Peyer's patch (tissue), 4 donors: Measurements from ENCODE around the gene UTRN.

Source experiments
- POLR2A ChIP-seq, 2 donors: fragments of 450-650 bp; IDR thresholded peaks; one replicate each; pipeline ENCODE4 v1.5.1; 2017; ENCODE audit warnings: antibody characterized with exemption in 2 of 2, mild to moderate bottlenecking in 2 of 2, moderate library complexity in 2 of 2
- TF ChIP-seq, protein P1 (sequence below), 6 experiments: fragments of 450-650 bp in 4 of 6; fragments of 200-600 bp in 2 of 6; sonication (generic) in 1 of 6; IDR thresholded peaks; one replicate each; pipeline ENCODE4 v1.5.1; 2017 to 2019; ENCODE audit warnings: antibody characterized with exemption in 6 of 6, mild to moderate bottlenecking in 3 of 6, moderate library complexity in 1 of 6

- TF ChIP-seq, protein P1, sequence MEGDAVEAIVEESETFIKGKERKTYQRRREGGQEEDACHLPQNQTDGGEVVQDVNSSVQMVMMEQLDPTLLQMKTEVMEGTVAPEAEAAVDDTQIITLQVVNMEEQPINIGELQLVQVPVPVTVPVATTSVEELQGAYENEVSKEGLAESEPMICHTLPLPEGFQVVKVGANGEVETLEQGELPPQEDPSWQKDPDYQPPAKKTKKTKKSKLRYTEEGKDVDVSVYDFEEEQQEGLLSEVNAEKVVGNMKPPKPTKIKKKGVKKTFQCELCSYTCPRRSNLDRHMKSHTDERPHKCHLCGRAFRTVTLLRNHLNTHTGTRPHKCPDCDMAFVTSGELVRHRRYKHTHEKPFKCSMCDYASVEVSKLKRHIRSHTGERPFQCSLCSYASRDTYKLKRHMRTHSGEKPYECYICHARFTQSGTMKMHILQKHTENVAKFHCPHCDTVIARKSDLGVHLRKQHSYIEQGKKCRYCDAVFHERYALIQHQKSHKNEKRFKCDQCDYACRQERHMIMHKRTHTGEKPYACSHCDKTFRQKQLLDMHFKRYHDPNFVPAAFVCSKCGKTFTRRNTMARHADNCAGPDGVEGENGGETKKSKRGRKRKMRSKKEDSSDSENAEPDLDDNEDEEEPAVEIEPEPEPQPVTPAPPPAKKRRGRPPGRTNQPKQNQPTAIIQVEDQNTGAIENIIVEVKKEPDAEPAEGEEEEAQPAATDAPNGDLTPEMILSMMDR (IDR thresholded peaks at IDR 0.05), result no peak
- no peak for TF ChIP-seq POLR2A (IDR thresholded peaks at IDR 0.05)
These were observed 36.9 kb downstream of the UTRN start for GRCh38 chr6:144321839-144322591.
